NCI-H1436 (cell line): ENCODE data around the gene GJD4.

Experiments used
- DNase-seq: peaks from one replicate; lab custom pipeline; 2025; lab: John Stamatoyannopoulos, UW

Gene GJD4

GRCh38 chr10:35605191-35605590 lies at the start of gene GJD4:
TSS of gene GJD4 (plus strand) at chr10:35605341. CDS start at chr10:35605568, 227 bp downstream.
- DNase-seq, result no peak

- no peak for DNase-seq
Observed at GRCh38 chr10:35555962-35556930, 48.9 kb upstream of the GJD4 start.

GRCh38 chr10:35558276-35558675 lies 46.9 kb upstream of the GJD4 start:
- DNase-seq, result no peak

GRCh38 chr10:35559416-35559815 lies 45.7 kb upstream of the GJD4 start:
- DNase-seq, result no peak

- no peak for DNase-seq
Observed at GRCh38 chr10:35561715-35562114, 43.4 kb upstream of the GJD4 start.

- no peak for DNase-seq
Observed at GRCh38 chr10:35562427-35562826, 42.7 kb upstream of the GJD4 start.

- DNase-seq, result peak; percentile 53
Observed at GRCh38 chr10:35563261-35563891, 41.8 kb upstream of the GJD4 start.

GRCh38 chr10:35564341-35564968 lies 40.7 kb upstream of the GJD4 start:
- no peak for DNase-seq

- DNase-seq, result no peak
Observed at GRCh38 chr10:35565602-35566081, 39.5 kb upstream of the GJD4 start.

GRCh38 chr10:35567951-35568350 lies 37.2 kb upstream of the GJD4 start:
- DNase-seq, result no peak

- no peak for DNase-seq
Observed at GRCh38 chr10:35568483-35569015, 36.6 kb upstream of the GJD4 start.

- no peak for DNase-seq
Observed at GRCh38 chr10:35569111-35569707, 35.9 kb upstream of the GJD4 start.

- DNase-seq, result no peak
Observed at GRCh38 chr10:35569836-35570235, 35.3 kb upstream of the GJD4 start.

GRCh38 chr10:35570397-35570796 lies 34.7 kb upstream of the GJD4 start:
- DNase-seq, result no peak

GRCh38 chr10:35572583-35572982 lies 32.6 kb upstream of the GJD4 start:
- DNase-seq, result no peak

- DNase-seq, result no peak
Observed at GRCh38 chr10:35573796-35574195, 31.3 kb upstream of the GJD4 start.

- DNase-seq, result no peak
Observed at GRCh38 chr10:35574924-35575352, 30.2 kb upstream of the GJD4 start.

GRCh38 chr10:35575640-35576039 lies 29.5 kb upstream of the GJD4 start:
- no peak for DNase-seq

- no peak for DNase-seq
Observed at GRCh38 chr10:35576730-35577129, 28.4 kb upstream of the GJD4 start.

GRCh38 chr10:35577926-35578617 lies 27.1 kb upstream of the GJD4 start:
- no peak for DNase-seq

- DNase-seq, result no peak
Observed at GRCh38 chr10:35578618-35578956, 26.6 kb upstream of the GJD4 start.
